Measurements from ENCODE around the gene PRICKLE2. TPM values are rescaled to one million over a fixed set of nuclear protein-coding genes. Genes with fewer than 3 reads are reported as not detected.

PRICKLE2 gene
- total RNA-seq, 2 experiments from 2014 or later: 0.05 TPM; not detected in 1

DNA sequence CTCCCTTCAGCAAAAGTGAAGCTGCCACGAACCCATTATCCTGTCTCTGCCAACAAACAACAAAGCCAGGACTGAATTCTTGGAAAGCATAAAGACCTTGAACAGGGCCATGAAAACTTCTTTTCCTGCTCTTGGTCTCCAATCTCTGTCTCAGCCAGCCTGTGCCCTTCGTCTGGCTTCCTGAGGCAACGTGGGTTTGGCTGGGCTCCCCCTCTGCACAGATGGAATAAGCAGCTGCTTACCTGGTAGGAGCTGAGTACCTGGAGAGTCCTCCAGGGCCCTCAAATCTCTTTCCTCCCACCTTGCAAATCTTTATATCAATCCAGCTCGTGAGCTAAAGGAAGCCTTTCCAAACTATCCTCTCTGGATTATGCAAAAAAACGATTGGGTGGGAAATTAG lies 104.4 kb downstream of the PRICKLE2 start:
- Mint-ChIP-seq H3K9me3 (peaks cover 4% of the 10 kb centered on the region), H3K36me3 (ENCODE audit: low read depth) (peaks cover 2% of the 10 kb centered on the region), H3K4me3 (no peak overlapping the region), H3K27ac (no peak overlapping the region), H3K4me1 (ENCODE audit: low read depth) (no peaks in the 10 kb centered on the region), H3K27me3 (ENCODE audit: low read depth) (peaks cover 8% of the 10 kb centered on the region)
- no peak for DNase-seq
- CTCF ChIA-PET: no interaction called here
- intact Hi-C loops (cut with micrococcal nuclease): no loop called here

DNA sequence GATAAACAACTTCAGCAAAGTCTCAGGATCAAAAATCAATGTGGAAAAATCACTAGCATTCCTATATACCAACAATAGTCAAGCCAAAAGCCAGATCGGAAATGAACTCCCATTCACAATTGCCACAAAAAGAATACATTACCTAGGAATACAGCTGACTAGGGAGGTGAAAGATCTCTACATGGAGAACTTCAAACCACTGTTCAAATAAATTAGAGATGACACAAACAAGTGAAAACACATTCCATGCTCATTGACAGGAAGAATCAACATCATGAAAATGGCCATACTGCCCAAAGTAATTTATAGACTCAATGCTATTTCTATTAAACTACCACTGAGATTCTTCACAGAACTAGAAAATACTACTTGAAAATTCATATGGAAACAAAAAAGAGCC lies 107.8 kb downstream of the PRICKLE2 start:
- DNase-seq: no peak
- peaks cover 8% of the 10 kb centered on the region for H3K9me3 Mint-ChIP-seq
- peaks cover 2% of the 10 kb centered on the region for H3K36me3 Mint-ChIP-seq (ENCODE audit: low read depth)
- no peaks in the 10 kb centered on the region for H3K4me1 Mint-ChIP-seq (ENCODE audit: low read depth)
- CTCF ChIA-PET: no interaction called here
- H3K27ac Mint-ChIP-seq: no peak overlapping the region
- no peak overlapping the region for H3K4me3 Mint-ChIP-seq
- H3K27me3 Mint-ChIP-seq (ENCODE audit: low read depth): peaks cover 22% of the 10 kb centered on the region
- intact Hi-C loops (cut with micrococcal nuclease): no loop called here

DNA sequence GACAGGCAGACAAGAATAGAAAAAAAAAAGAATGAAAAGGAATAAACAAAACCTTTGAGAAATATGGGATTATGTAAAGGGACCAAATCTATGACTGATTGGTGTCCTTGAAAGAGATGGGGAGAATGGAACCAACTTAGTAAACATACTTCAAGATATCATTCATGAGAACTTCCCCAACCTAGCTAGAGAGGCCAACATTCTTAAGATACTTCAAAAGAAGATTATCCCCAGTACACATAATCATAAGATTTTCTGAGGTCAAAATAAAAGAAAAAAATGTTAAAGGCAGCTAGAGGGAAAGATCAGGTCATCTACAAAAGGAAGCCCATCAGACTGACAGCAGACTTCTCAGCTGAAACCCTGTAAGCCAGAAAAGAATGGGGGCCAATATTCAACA lies 110.6 kb downstream of the PRICKLE2 start:
- H3K27ac Mint-ChIP-seq: no peak overlapping the region
- H3K36me3 Mint-ChIP-seq (ENCODE audit: low read depth): peaks cover 2% of the 10 kb centered on the region
- intact Hi-C loops (cut with micrococcal nuclease): no loop called here
- no peak for DNase-seq
- CTCF ChIA-PET: interaction anchor here (0.6 to 0.8 kb wide), 2 partner anchors 11 to 370 kb away, joined by 3 to 5 read pairs; no protein-coding TSS in a partner anchor
- peaks cover 8% of the 10 kb centered on the region for H3K9me3 Mint-ChIP-seq
- no peak overlapping the region for H3K4me3 Mint-ChIP-seq
- H3K27me3 Mint-ChIP-seq (ENCODE audit: low read depth): peaks cover 28% of the 10 kb centered on the region
- no peaks in the 10 kb centered on the region for H3K4me1 Mint-ChIP-seq (ENCODE audit: low read depth)

GRCh38 chr3:64111872-64112271 lies 113.4 kb downstream of the PRICKLE2 start:
- Mint-ChIP-seq H3K9me3 (peaks cover 4% of the 10 kb centered on the region), H3K27me3 (ENCODE audit: low read depth) (peaks cover 25% of the 10 kb centered on the region), H3K4me1 (ENCODE audit: low read depth) (no peaks in the 10 kb centered on the region), H3K27ac (no peak overlapping the region), H3K36me3 (ENCODE audit: low read depth) (no peaks in the 10 kb centered on the region), H3K4me3 (no peak overlapping the region)
- intact Hi-C loops (cut with micrococcal nuclease): no loop called here
- DNase-seq: no peak
- CTCF ChIA-PET: no interaction called here

GRCh38 chr3:64111083-64111482 lies 114.2 kb downstream of the PRICKLE2 start:
- CTCF ChIA-PET: no interaction called here
- Mint-ChIP-seq H3K4me3 (no peak overlapping the region), H3K27ac (no peak overlapping the region), H3K36me3 (ENCODE audit: low read depth) (no peaks in the 10 kb centered on the region), H3K9me3 (peaks cover 4% of the 10 kb centered on the region), H3K27me3 (ENCODE audit: low read depth) (peaks cover 25% of the 10 kb centered on the region), H3K4me1 (ENCODE audit: low read depth) (no peaks in the 10 kb centered on the region)
- intact Hi-C loops (cut with micrococcal nuclease): no loop called here
- DNase-seq: no peak

GRCh38 chr3:64110071-64110470 lies 115.2 kb downstream of the PRICKLE2 start:
- no peak for DNase-seq
- no peaks in the 10 kb centered on the region for H3K36me3 Mint-ChIP-seq (ENCODE audit: low read depth)
- H3K9me3 Mint-ChIP-seq: peaks cover 2% of the 10 kb centered on the region
- no peak overlapping the region for H3K27ac Mint-ChIP-seq
- CTCF ChIA-PET: no interaction called here
- intact Hi-C loops (cut with micrococcal nuclease): no loop called here
- H3K4me1 Mint-ChIP-seq (ENCODE audit: low read depth): no peaks in the 10 kb centered on the region
- H3K4me3 Mint-ChIP-seq: no peak overlapping the region
- peaks cover 19% of the 10 kb centered on the region for H3K27me3 Mint-ChIP-seq (ENCODE audit: low read depth)

GRCh38 chr3:64109438-64109837 lies 115.8 kb downstream of the PRICKLE2 start:
- no peaks in the 10 kb centered on the region for H3K9me3 Mint-ChIP-seq
- no peak overlapping the region for H3K4me3 Mint-ChIP-seq
- intact Hi-C loops (cut with micrococcal nuclease): no loop called here
- no peak for DNase-seq
- CTCF ChIA-PET: no interaction called here
- no peak overlapping the region for H3K27ac Mint-ChIP-seq
- H3K4me1 Mint-ChIP-seq (ENCODE audit: low read depth): no peaks in the 10 kb centered on the region
- no peaks in the 10 kb centered on the region for H3K36me3 Mint-ChIP-seq (ENCODE audit: low read depth)
- peaks cover 17% of the 10 kb centered on the region for H3K27me3 Mint-ChIP-seq (ENCODE audit: low read depth)

DNA sequence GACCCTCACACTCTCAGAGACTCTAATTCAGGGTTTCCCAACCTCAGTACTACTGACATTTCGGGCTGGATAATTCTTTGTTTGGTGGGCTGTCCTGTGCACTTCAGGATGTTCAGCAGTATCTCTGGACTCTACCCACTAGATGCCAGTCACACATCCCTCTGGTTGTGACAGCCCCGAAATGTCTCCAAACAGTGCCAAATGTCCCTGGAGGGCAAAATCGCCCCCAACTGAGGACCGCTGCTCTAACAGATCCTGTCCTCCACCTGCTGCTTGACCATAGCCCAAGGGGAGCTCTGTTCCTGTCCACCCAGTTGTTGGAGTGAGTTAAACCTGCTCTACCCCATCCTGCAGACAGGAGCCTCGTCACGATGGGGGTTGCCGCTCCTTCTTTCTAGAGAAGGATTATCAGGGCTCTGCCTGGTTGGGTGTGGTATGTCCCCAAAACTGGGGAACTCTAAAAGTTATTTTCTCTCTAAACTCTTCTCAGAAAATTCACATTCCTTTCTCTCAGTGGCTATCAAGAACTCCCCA lies 116.4 kb downstream of the PRICKLE2 start:
- peaks cover 16% of the 10 kb centered on the region for H3K27me3 Mint-ChIP-seq (ENCODE audit: low read depth)
- CTCF ChIA-PET: no interaction called here
- H3K9me3 Mint-ChIP-seq: no peaks in the 10 kb centered on the region
- no peak overlapping the region for H3K4me3 Mint-ChIP-seq
- H3K36me3 Mint-ChIP-seq (ENCODE audit: low read depth): no peaks in the 10 kb centered on the region
- intact Hi-C loops (cut with micrococcal nuclease): no loop called here
- no peak overlapping the region for H3K27ac Mint-ChIP-seq
- no peaks in the 10 kb centered on the region for H3K4me1 Mint-ChIP-seq (ENCODE audit: low read depth)
- no peak for DNase-seq

DNA sequence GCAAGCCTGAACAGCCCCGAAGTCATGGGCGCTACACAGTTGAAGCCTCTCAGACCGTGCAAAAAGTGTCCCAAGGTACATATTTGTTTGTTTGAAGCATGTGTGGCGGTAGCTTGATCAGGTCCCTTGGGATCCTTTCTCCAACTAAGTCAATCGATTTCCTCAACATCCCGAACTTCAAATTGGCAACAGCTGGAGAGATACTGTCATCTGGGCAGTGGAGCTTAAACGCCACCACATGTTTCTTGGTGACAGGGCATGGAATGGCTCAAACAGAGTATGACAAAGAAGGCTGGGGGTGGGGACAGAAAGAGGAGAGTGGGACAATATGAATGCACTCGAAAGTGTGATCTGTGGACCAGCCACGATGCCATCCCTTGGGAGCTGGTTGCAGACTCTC lies 117.0 kb downstream of the PRICKLE2 start:
- no peak overlapping the region for H3K4me3 Mint-ChIP-seq
- H3K36me3 Mint-ChIP-seq (ENCODE audit: low read depth): no peaks in the 10 kb centered on the region
- CTCF ChIA-PET: no interaction called here

GRCh38 chr3:64107190-64107589 lies 118.1 kb downstream of the PRICKLE2 start:
- CTCF ChIA-PET: no interaction called here
- H3K9me3 Mint-ChIP-seq: no peaks in the 10 kb centered on the region
- no peak for DNase-seq
- no peak overlapping the region for H3K4me3 Mint-ChIP-seq
- peaks cover 16% of the 10 kb centered on the region for H3K27me3 Mint-ChIP-seq (ENCODE audit: low read depth)
- no peaks in the 10 kb centered on the region for H3K4me1 Mint-ChIP-seq (ENCODE audit: low read depth)
- intact Hi-C loops (cut with micrococcal nuclease): no loop called here
- H3K36me3 Mint-ChIP-seq (ENCODE audit: low read depth): no peaks in the 10 kb centered on the region
- H3K27ac Mint-ChIP-seq: no peak overlapping the region

More for the DNA sequence above, 117.0 kb downstream of the PRICKLE2 start:
- no peaks in the 10 kb centered on the region for H3K9me3 Mint-ChIP-seq
- intact Hi-C loops (cut with micrococcal nuclease): no loop called here
- peaks cover 13% of the 10 kb centered on the region for H3K27me3 Mint-ChIP-seq (ENCODE audit: low read depth)
- no peak overlapping the region for H3K27ac Mint-ChIP-seq
- no peak for DNase-seq
- no peaks in the 10 kb centered on the region for H3K4me1 Mint-ChIP-seq (ENCODE audit: low read depth)

DNA sequence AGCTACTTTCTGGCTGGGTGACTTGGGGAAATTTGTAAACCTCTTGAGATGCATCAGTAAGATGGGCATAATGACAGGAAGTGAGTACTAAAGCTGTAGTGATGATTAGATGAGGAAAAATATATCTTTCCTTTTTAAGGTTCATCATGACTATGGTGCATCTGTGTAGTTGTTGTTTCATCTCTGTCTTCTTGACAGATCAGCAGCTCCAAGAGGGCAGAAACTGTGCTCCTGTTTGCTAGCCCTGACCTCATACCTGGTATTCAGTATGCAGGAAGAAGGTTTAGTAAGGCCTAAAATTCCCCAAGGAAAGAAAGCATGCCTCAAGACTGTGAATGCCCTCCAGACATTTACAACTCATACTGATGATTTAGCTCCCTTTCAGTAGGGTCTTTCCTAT lies 119.5 kb downstream of the PRICKLE2 start:
- Mint-ChIP-seq H3K36me3 (ENCODE audit: low read depth) (no peaks in the 10 kb centered on the region), H3K27ac (no peak overlapping the region), H3K9me3 (no peaks in the 10 kb centered on the region), H3K4me1 (ENCODE audit: low read depth) (no peaks in the 10 kb centered on the region), H3K4me3 (no peak overlapping the region), H3K27me3 (ENCODE audit: low read depth) (peaks cover 10% of the 10 kb centered on the region)
- intact Hi-C loops (cut with micrococcal nuclease): no loop called here
- CTCF ChIA-PET: no interaction called here
- no peak for DNase-seq

- Mint-ChIP-seq H3K4me3 (no peak overlapping the region), H3K27me3 (ENCODE audit: low read depth) (peaks cover 6% of the 10 kb centered on the region), H3K36me3 (ENCODE audit: low read depth) (no peaks in the 10 kb centered on the region), H3K4me1 (ENCODE audit: low read depth) (no peaks in the 10 kb centered on the region), H3K27ac (no peak overlapping the region), H3K9me3 (no peaks in the 10 kb centered on the region)
- intact Hi-C loops (cut with micrococcal nuclease): no loop called here
- no peak for DNase-seq
- CTCF ChIA-PET: no interaction called here
Measured at GRCh38 chr3:64104691-64105111, 120.6 kb downstream of the PRICKLE2 start.

DNA sequence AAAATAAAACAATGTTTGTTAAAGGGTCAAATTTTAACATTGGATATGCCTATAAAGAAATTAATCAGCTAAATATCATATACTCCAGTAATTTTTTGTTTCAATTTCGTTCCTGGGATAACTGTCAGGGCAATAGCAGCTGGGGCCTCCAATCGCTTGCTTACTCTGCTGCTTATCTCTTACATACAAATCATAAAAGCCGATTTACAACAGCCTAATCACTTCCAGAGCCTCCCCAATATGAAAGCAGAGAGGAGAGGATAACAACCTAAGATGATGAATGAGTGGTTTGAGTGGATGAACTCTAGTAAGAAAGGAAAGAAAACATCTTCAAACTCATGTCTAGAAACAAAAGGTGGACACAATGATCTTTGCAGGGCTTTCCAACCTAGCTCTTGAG lies 121.3 kb downstream of the PRICKLE2 start:
- no peak for DNase-seq
- Mint-ChIP-seq H3K36me3 (ENCODE audit: low read depth) (no peaks in the 10 kb centered on the region), H3K27ac (no peak overlapping the region), H3K4me1 (ENCODE audit: low read depth) (no peaks in the 10 kb centered on the region), H3K27me3 (ENCODE audit: low read depth) (peaks cover 6% of the 10 kb centered on the region), H3K9me3 (no peaks in the 10 kb centered on the region), H3K4me3 (no peak overlapping the region)
- CTCF ChIA-PET: no interaction called here
- intact Hi-C loops (cut with micrococcal nuclease): no loop called here

- Mint-ChIP-seq H3K4me1 (ENCODE audit: low read depth) (no peaks in the 10 kb centered on the region), H3K27me3 (ENCODE audit: low read depth) (peaks cover 6% of the 10 kb centered on the region), H3K9me3 (no peaks in the 10 kb centered on the region), H3K36me3 (ENCODE audit: low read depth) (no peaks in the 10 kb centered on the region), H3K27ac (no peak overlapping the region), H3K4me3 (no peak overlapping the region)
- intact Hi-C loops (cut with micrococcal nuclease): no loop called here
- no peak for DNase-seq
- CTCF ChIA-PET: no interaction called here
Measured at GRCh38 chr3:64103131-64103530, 122.1 kb downstream of the PRICKLE2 start.
